GM21529 (cell line): Measurements from ENCODE around the gene ZNF436.
"Not testable (repeated sequence)": the region's sequence is repeated elsewhere in the genome, so short reads cannot be mapped to it uniquely, and the experiment has no call there.

Source experiments
- ATAC-seq: cut with Tn5 transposase; IDR thresholded peaks from one replicate; pipeline ENCODE4 v1.9.1; 2021; ENCODE audit not compliant: unreplicated experiment

The ZNF436 gene

GRCh38 chr1:23392125-23392855 is 22.7 kb upstream of the ZNF436 start:
- no peak for ATAC-seq

GRCh38 chr1:23389837-23390321 is 20.2 kb upstream of the ZNF436 start:
- no peak for ATAC-seq

- no peak for ATAC-seq
These were observed 17.9 kb upstream of the ZNF436 start for GRCh38 chr1:23387494-23387893.

- ATAC-seq, result no peak
These were observed 15.5 kb upstream of the ZNF436 start for GRCh38 chr1:23385119-23385621.

GRCh38 chr1:23384312-23385058 is 14.8 kb upstream of the ZNF436 start:
- ATAC-seq, result no peak

- no peak for ATAC-seq
These were observed 14.1 kb upstream of the ZNF436 start for GRCh38 chr1:23383577-23384311.

- no peak for ATAC-seq
These were observed 11.7 kb upstream of the ZNF436 start for GRCh38 chr1:23381233-23381885.

GRCh38 chr1:23380719-23381118 is 11.1 kb upstream of the ZNF436 start:
- no peak for ATAC-seq

GRCh38 chr1:23380236-23380635 is 10.6 kb upstream of the ZNF436 start:
- not testable (repeated sequence) for ATAC-seq

- ATAC-seq, result no peak
These were observed 7.5 kb upstream of the ZNF436 start for GRCh38 chr1:23376890-23377811.

- ATAC-seq, result not testable (repeated sequence)
These were observed 4.6 kb upstream of the ZNF436 start for GRCh38 chr1:23374079-23374735.

- ATAC-seq, result no peak
These were observed 2.6 kb upstream of the ZNF436 start for GRCh38 chr1:23371987-23372880.

GRCh38 chr1:23370709-23371584 is 1.3 kb upstream of the ZNF436 start:
- no peak for ATAC-seq

- ATAC-seq, result no peak
These were observed 683 bp upstream of the ZNF436 start for GRCh38 chr1:23370330-23370708.

- ATAC-seq, result peak; percentile 61
These were observed 888 bp downstream of the ZNF436 start for GRCh38 chr1:23368562-23369334.

- ATAC-seq, result peak; percentile 86
These were observed 1.7 kb downstream of the ZNF436 start for GRCh38 chr1:23367791-23368561.
